HT-29 (cell line): ENCODE measurements around the gene ITGB7. TPM values are rescaled to one million over a fixed set of nuclear protein-coding genes. Genes with fewer than 3 reads are reported as not detected.
A peak's percentile ranks its signal among the peaks of the same experiment; 100 is the strongest.

Experiments used
- DNase-seq: peaks from one replicate; pipeline ENCODE4 v3.0.0-alpha.2; 2015; ENCODE audit warnings: low spot score
- total RNA-seq: library from RNA; depleted of rRNA; stranded (reverse); fragments of >200 nt; shearing (Covaris generic); gene quantifications from 2 replicates; pipeline ENCODE4 v1.2.3, GENCODE V29; 2014

The ITGB7 gene
- total RNA-seq, 1 experiment from 2014 or later: 8.1 TPM

DNA sequence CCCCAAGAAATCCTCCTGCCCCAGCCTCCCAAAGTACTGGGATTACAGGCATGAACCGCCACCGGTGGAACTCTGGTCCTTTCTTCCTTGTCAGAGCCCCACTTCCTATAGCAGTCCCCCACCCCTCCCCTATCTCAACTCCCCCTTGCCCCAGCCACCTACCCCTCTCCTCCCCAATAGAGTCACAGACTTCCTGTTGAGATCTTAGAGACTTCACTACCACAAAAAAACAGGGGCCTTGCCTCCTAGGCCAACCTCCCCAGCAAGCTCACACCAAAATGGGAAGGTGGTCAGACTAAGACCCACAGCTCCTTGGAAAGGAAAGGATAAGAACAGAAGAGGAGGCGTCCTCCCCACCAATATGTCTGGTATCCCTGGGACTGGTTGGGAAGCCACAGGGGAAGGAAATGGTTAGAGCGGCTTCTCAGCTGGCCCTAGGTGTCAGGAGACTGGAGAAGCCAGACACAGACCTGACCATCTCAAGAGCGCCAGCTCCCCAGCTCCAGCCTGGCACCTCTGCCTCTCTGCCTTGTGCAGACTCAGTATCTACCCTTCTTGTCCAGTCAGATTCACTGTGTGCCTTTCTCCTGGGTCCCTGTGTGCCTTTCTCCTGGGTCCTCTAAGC lies 8.5 kb downstream of the ITGB7 start:
- DNase-seq: no peak

DNA sequence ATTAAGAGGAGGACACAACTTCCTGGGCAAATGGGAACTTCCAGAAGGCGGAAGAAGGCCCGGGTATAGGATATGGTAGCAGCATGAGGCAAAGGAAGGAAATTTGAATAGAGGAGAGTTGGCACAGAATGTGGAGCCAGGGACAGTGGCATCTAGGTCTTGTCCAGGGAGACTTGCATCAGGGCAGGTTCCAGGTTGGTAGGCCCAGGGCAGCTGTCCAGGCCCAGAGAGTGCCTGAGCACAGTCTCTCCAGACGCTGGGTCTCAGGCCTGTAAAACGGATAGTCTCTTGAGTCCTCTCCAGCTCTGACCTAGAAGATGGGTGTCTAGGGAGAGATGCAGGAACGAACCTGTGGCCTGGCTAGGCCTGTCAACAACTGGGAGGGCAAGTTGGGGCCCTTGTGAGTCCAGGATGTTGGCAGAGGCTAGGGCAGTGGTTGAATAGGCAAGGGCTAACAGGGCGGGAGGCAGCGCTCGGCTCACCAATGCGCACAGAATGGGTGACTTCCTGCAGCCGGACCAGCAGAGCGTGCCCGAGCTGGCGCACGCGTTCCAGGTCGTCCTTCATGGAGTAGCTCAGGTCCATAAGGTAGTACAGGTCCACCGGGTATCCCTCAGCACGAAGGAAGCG lies 9.9 kb downstream of the ITGB7 start:
- no peak for DNase-seq

DNA sequence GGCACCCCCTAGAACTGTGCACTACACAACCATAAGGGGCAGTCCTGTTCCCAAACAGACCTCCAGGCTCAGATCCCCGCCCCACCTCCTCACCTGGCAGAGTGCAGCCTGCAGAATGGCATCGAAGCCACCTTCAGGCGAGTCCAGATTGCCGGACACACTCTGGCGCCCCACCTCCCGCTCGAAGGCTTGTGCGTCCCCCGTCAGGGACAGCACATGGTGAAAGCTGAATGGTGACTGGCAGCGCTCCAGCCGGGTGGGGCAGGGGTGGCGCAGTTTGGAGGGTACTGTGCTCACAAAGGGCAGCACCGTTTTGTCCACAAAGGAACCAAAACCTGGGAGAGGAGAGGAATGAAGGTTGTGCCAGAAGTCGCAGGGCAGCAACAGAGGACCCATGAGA lies 10.6 kb downstream of the ITGB7 start:
- peak; percentile 78 for DNase-seq

DNA sequence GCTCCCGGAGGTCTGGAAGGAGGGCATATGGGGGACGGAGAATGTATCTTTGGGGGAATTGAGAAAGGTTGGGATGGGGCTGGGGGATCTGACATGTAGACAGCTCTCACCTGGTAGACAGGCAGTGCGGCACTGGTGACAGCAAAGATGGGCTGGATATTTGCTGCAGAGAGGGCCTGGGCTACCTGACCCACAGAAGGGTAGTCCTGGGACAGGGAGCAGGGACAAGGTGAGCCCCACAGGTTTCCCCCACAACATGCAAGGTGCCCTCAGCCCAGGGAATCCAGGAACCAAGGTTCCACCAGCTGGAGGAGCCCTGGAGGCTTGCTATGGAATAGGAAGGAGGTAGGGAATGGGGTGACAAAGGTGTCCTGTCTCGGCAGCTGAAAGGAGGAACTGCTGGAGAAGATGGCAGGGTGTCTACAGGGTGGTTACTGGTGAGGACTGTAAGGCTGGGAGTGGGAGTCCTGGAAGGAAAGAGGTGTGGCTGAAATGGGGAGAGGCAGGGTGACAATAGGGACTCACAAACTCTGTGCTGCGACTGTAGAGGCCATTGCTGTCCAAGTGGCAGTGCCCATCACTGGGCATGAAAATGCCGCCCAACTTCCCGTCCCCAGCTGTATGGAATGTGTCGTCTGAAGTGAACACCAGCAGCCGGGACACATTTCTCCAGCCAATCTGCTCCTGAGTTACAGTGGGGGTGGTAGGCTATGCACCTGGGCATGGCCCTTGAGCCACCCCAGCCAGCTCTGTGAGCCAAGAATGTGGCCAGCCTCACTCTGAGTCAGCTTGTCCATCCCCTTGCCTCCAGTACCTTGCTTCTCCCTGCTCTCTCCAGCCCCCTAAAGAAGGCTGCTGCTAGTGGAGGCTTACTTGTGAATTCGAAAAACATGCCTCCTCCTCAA lies 11.3 kb downstream of the ITGB7 start:
- peak; percentile 72 for DNase-seq

DNA sequence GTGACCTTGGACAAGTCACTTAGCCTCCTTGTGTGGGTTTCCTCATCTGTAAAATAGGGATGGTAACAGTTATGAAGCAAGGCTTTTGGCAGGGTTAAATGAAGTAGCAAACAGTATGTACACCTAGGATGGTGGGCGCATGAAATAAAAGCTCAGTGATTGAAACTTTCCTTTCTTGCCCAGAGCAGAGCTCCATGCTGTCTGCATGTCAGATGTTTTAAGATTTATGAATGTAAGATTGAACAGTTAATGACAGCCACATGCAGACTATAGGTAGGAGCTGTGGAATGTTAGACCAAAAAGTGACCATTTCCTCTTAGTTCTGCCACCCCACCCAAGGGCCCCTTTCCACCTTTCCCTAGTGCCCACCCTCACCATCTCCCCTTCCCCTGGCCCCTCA lies 12.1 kb downstream of the ITGB7 start:
- no peak for DNase-seq

DNA sequence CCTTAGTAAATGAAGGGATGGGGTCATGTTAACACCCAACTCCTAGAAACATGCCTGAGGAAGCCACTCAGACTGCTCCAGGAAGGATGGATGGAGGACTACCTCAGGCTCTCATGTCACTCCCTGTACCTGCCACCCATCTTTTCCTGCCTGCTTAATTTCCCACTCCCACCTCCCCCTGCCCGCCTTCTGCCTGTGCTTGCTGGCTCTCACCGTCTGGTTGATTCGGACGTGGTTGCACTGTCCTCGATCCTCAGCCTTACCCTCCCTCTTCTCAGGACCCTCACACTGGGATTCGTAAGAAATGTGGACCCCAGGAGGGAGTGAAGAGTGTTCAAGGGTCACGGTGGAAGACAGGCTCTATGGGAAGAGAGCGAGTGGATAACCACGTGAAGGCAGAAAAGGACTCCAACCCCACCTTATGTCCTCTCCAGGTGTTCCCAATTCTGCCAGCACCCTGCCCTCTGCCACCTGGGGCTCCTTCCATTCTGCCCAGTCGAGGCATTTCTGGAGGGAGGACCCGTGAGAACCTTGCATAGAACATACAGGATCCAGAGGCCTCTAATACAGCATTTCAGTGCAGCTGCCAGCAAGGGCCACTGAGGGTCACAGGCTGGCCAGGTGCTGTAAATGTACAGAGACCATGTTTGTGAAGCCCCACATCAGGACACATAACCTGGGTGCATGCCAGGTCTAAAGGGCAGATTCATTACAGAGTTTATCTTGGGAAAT lies 12.9 kb downstream of the ITGB7 start:
- DNase-seq: no peak

DNA sequence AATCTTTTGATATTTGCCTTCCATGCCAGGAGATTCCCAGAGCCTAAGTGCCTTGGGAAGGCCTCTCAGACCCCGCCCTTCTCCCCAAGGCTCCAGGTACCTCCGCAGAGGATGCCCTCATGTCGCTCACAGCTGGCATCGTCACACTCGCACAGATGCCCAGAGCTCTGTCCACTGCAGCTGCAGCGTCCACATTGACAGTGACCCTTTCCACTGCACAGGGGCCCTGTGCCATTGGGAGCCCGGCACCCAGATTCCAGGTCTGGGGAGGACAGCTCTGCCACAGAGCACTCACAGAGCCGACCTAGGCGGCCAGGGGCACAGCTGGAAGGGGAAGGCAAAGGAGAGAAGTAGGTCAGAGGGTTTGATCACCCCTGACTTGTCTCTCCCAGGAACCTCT lies 14.0 kb downstream of the ITGB7 start:
- DNase-seq: no peak

DNA sequence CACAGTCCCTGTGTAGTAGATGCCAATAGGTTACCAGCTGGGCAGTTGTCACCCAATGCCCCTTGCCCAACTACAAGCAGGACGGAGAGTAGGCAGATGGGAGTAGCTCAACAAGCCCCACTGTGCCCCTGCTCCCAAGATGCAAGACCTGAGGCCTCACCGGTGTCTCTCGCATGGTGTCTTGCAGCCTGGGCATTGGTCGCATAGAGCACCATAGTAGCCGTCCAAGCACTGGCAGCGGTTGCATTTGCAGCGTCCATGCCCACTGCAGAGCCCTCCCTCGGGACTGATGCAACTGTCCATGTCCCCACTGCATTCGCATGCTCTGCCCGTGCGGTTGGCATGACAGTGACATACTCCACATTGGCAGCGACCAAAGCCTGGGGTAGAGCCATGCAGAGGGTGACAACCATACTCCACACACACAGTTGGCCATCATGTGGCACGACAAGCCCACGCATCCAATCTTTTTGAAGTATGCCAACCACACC lies 14.5 kb downstream of the ITGB7 start:
- DNase-seq: no peak

DNA sequence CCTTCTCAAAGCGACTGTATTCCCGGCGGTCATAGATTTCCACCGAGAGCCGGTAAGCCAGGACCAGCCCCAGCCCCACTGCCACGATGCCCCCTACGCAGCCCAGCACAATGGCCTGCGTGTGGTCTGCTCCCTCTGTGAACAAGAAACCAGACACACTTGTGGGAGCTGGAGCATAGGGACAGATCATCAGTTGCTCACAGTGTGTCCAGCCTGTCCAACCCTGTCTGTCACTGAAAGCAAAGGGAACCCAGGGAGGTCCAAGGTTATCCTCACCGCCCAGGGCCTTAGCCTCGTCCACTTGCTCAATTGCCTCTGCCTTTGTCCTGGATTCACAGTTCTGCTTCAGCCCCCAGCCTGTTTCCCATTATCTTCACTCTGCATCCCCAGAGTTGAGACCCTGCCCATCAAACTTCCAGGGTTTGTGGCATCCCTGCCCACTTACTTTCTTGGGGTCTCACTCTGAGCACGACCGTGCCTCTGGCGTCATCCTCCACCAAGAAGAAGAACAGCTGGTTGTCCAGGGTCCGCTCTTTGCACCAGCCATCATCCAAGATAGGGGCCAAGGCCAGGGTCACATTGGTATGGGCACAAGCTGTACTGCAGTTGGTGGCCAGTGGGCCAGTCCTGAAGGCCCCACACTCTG lies 15.0 kb downstream of the ITGB7 start:
- no peak for DNase-seq

DNA sequence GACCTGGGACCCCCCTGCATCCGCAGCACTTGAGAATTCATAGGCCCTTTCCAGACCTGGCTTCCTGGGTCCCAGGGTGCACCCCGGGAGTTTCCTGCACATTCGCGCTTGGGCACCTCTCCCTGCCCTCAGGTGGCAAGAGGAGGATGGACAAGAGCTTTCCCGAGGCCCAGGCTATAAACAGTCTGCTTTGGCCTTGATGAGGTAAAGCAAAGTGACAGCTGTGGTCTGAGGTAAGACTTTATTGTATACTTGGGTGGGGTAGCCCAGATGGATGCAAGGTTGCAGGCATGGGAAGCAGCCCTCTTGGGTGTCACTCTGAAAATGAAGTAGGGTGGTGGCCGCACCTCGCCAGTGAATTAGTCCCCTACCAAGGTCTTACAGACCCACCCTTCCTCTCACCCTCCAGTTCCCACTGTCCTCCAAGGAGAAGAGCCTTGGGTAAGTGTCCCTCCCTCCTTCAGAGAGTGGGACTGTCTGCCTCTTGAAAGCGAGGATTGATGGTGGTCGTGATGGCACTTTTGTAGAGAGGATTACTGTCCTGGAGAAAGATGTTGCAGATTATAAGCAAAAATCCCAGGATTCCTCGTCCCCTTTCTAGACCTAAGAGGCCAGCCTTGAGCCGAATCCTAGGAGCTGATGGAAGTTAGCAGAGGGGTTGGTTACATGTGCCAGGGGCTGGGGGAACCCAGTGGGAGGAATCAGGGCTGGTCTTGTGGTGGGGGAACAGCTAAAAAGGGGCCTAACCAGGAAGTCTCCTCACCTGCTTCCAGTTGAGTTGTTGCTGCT lies 15.8 kb downstream of the ITGB7 start:
- no peak for DNase-seq

DNA sequence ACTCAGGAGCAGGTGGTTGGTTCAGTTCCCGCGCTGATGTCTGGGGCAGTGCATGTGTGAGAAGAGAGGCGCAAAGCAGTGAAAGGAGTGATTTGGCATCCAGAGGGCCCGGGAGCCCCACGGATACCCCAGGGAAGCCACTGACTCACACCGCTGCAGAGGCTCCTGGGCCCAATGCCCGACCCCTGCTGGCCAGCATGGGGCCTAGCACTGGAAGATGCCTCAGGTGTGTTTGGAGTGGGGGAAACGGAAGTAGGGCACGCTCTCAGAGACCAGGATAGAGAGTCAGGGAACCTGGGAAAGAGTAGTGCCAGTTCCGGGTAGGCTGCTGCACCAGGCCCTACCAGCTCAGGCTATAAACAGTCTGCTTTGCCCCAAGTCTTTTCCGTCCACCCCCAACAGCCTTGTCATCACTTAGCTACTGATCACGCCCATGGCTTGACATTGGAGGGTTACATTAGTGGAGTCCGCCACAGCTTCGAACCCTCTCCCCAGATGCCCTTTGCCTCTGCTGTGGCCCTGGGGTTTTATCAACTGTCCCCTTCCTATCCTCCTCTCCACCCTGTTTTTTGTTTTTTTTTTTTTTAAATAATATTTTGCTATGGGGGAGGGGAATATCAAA lies 16.8 kb downstream of the ITGB7 start:
- peak; percentile 52 for DNase-seq

DNA sequence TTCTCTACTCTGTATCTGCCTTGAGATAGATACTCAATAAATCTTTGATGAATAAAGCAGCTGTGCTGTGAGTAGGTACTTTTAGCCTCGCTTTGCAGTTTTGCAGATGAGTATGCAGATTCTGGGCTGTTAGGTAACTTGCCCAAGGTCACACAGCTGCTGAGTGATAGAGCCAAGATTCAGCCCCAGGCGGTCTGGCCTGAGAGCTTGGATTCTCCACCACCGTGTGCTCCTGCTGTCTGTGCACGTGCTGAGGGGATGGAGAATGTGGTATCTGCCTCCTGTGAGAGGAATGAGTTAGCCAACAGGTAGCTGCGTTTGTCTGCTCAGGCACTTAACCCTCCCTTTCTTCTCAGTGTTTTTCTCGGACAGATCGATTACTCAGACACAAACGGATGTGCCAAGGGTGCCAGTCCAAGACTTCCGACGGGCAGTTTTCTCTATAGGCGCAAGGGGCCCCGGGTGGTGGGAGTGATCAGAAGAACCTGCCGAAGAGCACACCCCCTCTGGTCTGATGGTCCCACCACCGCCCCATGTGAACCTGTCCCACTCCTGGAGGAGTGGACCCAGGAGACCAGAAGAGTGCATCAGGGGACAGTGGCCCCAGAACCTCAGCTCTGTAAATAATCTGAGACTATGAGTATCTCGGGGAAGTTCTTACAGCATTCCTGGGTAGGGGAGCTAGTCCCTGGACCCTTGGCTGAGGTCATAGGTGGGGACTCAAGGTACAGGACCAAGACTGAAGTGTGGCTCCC lies 19.7 kb downstream of the ITGB7 start:
- no peak for DNase-seq

DNA sequence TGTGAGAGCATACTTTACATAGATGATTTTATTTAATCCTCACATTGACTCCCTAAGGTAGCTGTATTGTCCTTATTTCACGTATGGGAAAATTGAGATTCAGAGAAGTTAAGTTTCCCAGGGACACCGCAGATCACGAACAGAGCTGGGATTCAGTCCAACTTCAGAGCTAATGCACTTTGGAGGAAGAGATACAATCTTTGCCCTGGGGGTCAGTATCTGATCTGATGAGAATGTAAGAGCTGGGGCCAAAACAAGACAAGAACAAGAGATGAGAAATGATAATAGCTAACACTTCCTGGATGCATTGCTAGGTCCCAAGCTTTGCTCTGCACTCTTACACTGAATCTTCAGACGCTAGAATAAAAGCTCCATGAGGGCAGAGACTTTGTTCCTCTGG lies 20.3 kb downstream of the ITGB7 start:
- no peak for DNase-seq

DNA sequence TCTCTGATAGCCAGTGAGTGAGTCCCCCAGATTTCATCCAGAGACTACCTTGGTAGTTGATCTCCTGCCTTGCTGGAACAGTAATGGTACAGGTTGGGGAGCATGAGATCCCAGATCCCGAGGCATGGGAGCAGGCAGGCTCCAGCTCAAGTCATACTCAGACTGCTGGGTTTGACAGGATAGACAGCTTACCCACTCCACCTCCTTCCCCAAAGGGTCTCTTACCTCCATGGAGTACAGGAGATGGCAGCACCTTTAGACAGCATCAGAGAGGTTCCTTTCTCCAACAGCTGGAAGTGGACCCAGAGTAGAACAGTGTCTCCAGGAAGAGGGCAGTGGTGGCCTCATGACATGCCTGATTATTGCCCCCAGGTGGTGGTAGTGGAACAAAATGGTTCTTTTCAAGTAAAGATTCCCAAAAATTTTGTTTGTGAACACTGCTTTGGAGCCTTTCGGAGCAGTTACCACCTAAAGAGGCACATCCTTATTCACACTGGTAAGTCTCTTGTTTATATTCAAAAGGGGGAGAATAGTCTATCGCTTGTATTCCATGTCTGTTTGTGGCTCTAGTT lies 21.4 kb downstream of the ITGB7 start:
- DNase-seq: no peak

DNA sequence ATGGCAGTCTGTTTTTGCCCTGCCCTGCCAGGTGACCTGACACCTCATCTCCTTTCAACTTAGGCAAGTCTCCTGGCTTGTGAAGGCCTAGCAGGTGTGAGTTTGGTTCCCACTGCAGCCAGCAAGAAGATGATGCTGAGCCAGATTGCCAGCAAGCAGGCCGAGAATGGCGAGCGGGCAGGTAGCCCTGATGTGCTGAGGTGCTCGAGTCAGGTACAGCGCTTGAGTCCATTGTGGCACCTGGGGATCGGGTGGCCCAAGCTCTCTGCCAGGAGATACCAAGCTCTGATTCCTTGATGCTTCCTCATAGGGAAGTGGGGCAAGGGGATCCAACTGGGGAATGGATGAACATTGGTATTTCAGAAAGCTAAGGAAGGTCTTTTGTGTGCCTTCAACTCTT lies 22.2 kb downstream of the ITGB7 start:
- DNase-seq: no peak

DNA sequence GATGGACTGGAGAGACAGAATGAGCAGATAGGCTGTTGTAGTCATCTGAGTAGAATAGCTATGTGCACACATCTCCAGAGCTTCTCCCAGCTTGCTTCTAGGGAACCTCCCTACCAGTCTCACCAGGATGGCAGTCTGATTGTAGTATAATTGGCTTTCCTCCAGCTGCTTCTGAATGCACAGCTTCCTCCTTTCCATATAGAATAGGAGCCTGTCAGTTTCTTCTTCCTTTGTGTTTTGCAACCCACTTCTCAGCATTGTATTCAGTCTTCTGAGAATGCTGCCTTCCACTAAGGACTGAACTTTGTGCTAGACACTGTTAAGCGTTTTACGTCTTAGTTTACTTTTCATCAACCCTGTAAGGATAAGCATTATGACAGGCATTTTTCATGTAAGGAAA lies 24.1 kb downstream of the ITGB7 start:
- DNase-seq: no peak

DNA sequence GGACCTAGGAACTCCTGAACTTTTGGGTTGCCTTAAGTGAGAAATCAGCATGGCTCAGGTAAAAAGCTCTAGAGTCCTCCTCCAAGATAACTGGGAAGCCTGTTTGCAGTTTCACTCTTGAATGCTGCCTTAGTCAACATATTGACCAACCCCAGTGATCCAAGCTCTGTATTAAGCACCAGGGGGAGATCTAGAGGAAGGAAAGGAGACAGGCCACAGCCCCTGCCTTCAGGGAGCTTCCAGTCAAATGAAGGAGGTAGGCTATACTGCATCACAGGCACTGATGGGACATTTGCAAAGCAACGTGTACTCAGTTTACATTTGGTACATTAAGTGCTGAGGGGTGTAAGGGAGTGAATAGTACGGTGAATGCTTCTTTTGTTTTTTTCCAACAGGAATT lies 25.1 kb downstream of the ITGB7 start:
- DNase-seq: no peak

DNA sequence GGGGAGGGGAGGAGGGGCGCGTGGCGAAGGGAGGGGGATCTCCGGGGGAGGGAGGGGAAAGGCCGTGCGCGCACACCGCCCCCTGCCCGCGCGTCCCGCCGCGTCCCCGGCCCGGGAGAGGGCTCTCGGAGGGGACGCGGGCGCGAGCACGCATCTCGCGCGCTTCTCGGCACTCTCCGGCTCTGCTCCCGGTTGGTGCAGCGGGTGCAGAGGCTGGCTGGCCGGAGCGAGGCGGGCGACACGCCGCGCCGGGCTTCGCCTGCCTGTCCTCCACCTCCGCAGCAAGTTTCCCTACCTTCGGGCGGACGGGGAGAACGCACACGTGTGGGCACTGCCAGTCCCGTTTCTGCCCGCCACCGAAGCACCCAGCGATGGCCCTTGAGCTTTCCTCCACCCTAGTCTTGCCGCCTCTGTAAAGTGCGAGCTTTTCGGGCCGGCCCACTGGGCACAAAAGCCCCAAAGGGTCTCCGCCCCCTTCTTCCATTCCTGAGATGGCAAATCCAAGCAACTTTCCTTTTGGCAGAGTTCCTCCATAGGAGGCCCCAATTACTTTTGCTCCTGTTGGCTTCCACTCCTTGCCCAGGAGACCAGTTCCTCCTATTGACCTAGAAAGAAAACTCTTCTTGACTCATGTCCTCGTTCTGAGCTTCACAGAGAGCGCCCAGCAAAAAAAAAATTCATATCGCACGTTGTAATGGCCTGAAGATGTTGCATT lies 26.0 kb downstream of the ITGB7 start:
- peak; percentile 78 for DNase-seq
